Mucosa of rectum (tissue), 2 donors: Measurements from ENCODE around the gene PECR.
"Not testable (repeated sequence)": the region's sequence is repeated elsewhere in the genome, so short reads cannot be mapped to it uniquely, and the experiment has no call there.

ENCODE experiments used
- H3K27ac ChIP-seq, 2 donors: one replicate each; pipeline ENCODE4 v1.7.0; 2013; ENCODE audit warnings: inconsistent platforms in 2 of 2, low read depth in 2 of 2, low read length in 2 of 2
- H3K27me3 ChIP-seq, 2 donors: one replicate each; pipeline ENCODE4 v1.7.0; 2013; ENCODE audit warnings: low read length in 2 of 2; ENCODE audit not compliant: control insufficient read depth in 2 of 2, insufficient read depth in 2 of 2
- H3K36me3 ChIP-seq, 2 donors: one replicate each; pipeline ENCODE4 v1.7.0; 2013; ENCODE audit warnings: low read length in 2 of 2; ENCODE audit not compliant: control insufficient read depth in 2 of 2, insufficient read depth in 2 of 2
- H3K4me1 ChIP-seq, 2 donors: one replicate each; pipeline ENCODE4 v1.7.0; 2013; ENCODE audit warnings: low read length in 2 of 2, mild to moderate bottlenecking in 1 of 2; ENCODE audit not compliant: control insufficient read depth in 2 of 2, insufficient read depth in 2 of 2
- H3K4me3 ChIP-seq, 2 donors: one replicate each; pipeline ENCODE4 v1.7.0; 2013; ENCODE audit warnings: low read length in 2 of 2
- H3K9ac ChIP-seq, 2 donors: one replicate each; pipeline ENCODE4 v1.7.0; 2013; ENCODE audit warnings: low read length in 2 of 2, low read depth in 1 of 2, mild to moderate bottlenecking in 1 of 2
- H3K9me3 ChIP-seq, 2 donors: one replicate each; pipeline ENCODE4 v1.7.0; 2013; ENCODE audit warnings: low read length in 2 of 2; ENCODE audit not compliant: control insufficient read depth in 2 of 2
- donor health status: healthy.
- donor health status: Normal muscosa, but diverticular disease.

The PECR gene

GRCh38 chr2:215994911-215995310, 86.7 kb downstream of the PECR start:
- H3K4me1 ChIP-seq, result no peaks in the 10 kb centered on the region
- H3K36me3 ChIP-seq, result peaks cover 5 to 13% of the 10 kb centered on the region in 2 donors
- no peak overlapping the region for H3K27ac ChIP-seq
- no peaks in the 10 kb centered on the region for H3K27me3 ChIP-seq
- no peak overlapping the region for H3K4me3 ChIP-seq
- no peak overlapping the region for H3K9ac ChIP-seq
- H3K9me3 ChIP-seq, result no peaks in the 10 kb centered on the region

DNA sequence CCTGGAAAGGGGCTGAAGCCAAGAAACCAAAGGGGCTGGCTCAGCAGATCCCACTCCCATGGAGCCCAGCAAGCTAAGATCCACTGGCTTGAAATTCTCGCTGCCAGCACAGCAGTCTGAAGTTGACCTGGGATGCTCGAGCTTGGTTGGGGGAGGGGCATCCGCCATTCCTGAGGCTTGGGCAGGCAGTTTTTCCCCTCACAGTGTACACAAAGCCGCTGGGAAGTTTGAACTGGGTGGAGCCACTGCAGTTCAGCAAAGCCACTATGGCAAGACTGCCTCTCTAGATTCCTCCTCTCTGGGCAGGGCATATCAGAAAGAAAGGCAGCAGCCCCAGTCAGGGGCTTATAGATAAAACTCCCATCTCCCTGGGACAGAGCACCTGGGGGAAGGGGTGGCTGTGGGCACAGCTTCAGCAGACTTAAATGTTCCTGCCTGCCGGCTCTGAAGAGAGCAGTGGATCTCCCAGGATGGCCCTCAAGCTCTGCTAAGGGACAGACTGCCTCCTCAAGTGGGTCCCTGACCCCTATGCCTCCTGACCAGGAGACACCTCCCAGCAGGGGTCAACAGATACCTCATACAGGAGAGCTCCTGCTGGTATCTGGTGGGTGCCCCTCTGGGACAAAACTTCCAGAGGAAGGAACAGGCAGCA, 92.9 kb downstream of the PECR start:
- not testable (repeated sequence) for H3K9me3 ChIP-seq, H3K27ac ChIP-seq

More for the DNA sequence above, 92.9 kb downstream of the PECR start:
- not testable (repeated sequence) for H3K27me3 ChIP-seq, H3K4me3 ChIP-seq, H3K36me3 ChIP-seq, H3K4me1 ChIP-seq, H3K9ac ChIP-seq
